Stomach smooth muscle (tissue), 2 donors: ENCODE data around the gene SYT2.
A peak's percentile ranks its signal among the peaks of the same experiment; 100 is the strongest.
"Not testable (repeated sequence)": the region's sequence is repeated elsewhere in the genome, so short reads cannot be mapped to it uniquely, and the experiment has no call there.

Experiments used
- H3K27ac ChIP-seq: one replicate; pipeline ENCODE4 v1.7.0; 2013; ENCODE audit warnings: mild to moderate bottlenecking, low read length, inconsistent platforms
- H3K27me3 ChIP-seq, 2 donors: one replicate each; pipeline ENCODE4 v1.7.0; 2013; ENCODE audit warnings: low read length in 2 of 2; ENCODE audit not compliant: insufficient read depth in 2 of 2, control insufficient read depth in 1 of 2
- H3K36me3 ChIP-seq, 2 donors: one replicate each; pipeline ENCODE4 v1.7.0; 2013; ENCODE audit warnings: low read length in 2 of 2; ENCODE audit not compliant: control insufficient read depth in 2 of 2, insufficient read depth in 2 of 2
- H3K4me1 ChIP-seq: one replicate; pipeline ENCODE4 v1.7.0; 2013; ENCODE audit warnings: low read length; ENCODE audit not compliant: control insufficient read depth, insufficient read depth
- H3K4me3 ChIP-seq, 2 donors: one replicate each; pipeline ENCODE4 v1.7.0; 2013; ENCODE audit warnings: low read length in 2 of 2
- H3K9ac ChIP-seq, 2 donors: one replicate each; pipeline ENCODE4 v1.7.0; 2013; ENCODE audit warnings: low read length in 2 of 2, mild to moderate bottlenecking in 1 of 2
- H3K9me3 ChIP-seq, 2 donors: one replicate each; pipeline ENCODE4 v1.7.0; 2013; ENCODE audit warnings: low read length in 2 of 2; ENCODE audit not compliant: control insufficient read depth in 2 of 2
- donor health status: healthy.
- donor health status: Pancreatic carcinoma.

Gene SYT2

GRCh38 chr1:202614363-202615207 lies 95.7 kb downstream of the SYT2 start:
- H3K27ac ChIP-seq, H3K9ac ChIP-seq, H3K36me3 ChIP-seq, H3K27me3 ChIP-seq, H3K9me3 ChIP-seq, H3K4me3 ChIP-seq: not testable (repeated sequence)
- H3K4me1 ChIP-seq = peaks cover 19% of the 10 kb centered on the region

GRCh38 chr1:202613571-202613970 lies 96.7 kb downstream of the SYT2 start:
- no peak overlapping the region for H3K27ac ChIP-seq
- H3K27me3 ChIP-seq = no peaks in the 10 kb centered on the region
- peaks cover 15% of the 10 kb centered on the region for H3K4me1 ChIP-seq

DNA sequence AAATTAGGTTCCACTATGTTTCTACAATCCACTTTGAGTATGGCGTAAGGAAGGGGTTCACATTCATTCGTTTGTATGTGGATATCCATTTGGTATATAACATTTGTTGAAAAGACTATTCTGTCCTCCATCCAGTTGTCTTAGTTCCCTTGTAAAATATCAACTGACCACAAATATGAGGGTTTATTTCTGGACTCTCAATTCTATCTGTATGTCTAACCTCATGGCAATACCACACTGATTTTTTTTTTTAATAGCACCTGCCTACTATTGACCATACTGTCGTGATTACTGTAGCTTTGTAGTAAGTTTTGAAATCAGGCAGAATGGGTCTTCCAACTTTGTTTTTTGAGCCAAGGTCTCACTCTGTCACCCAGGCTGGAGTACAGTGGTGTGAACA lies 98.2 kb downstream of the SYT2 start:
- H3K9me3 ChIP-seq, H3K27me3 ChIP-seq, H3K36me3 ChIP-seq, H3K27ac ChIP-seq, H3K9ac ChIP-seq, H3K4me3 ChIP-seq: not testable (repeated sequence)
- H3K4me1 ChIP-seq = peaks cover 11% of the 10 kb centered on the region

More at GRCh38 chr1:202613571-202613970, 96.7 kb downstream of the SYT2 start:
- Histone ChIP-seq H3K9ac (no peak overlapping the region), H3K36me3 (no peaks in the 10 kb centered on the region), H3K9me3 (no peaks in the 10 kb centered on the region), H3K4me3 (no peak overlapping the region)

GRCh38 chr1:202605515-202605914 lies 104.7 kb downstream of the SYT2 start:
- H3K9me3 ChIP-seq = no peaks in the 10 kb centered on the region
- H3K4me3 ChIP-seq = no peak overlapping the region

GRCh38 chr1:202603435-202603834 lies 106.8 kb downstream of the SYT2 start:
- Histone ChIP-seq H3K9me3 (no peaks in the 10 kb centered on the region), H3K36me3 (peaks cover 19 to 22% of the 10 kb centered on the region in 2 donors), H3K4me3 (no peak overlapping the region), H3K9ac (no peak overlapping the region), H3K27me3 (no peaks in the 10 kb centered on the region), H3K27ac (no peak overlapping the region), H3K4me1 (peaks cover 13% of the 10 kb centered on the region)

More at GRCh38 chr1:202605515-202605914, 104.7 kb downstream of the SYT2 start:
- H3K36me3 ChIP-seq = peaks cover 12 to 18% of the 10 kb centered on the region in 2 donors
- H3K4me1 ChIP-seq = peaks cover 2% of the 10 kb centered on the region
- no peak overlapping the region for H3K9ac ChIP-seq
- no peak overlapping the region for H3K27ac ChIP-seq
- no peaks in the 10 kb centered on the region for H3K27me3 ChIP-seq

GRCh38 chr1:202600432-202601041 lies 109.7 kb downstream of the SYT2 start:
- no peak overlapping the region for H3K4me3 ChIP-seq
- peaks cover 15 to 22% of the 10 kb centered on the region in 2 donors for H3K36me3 ChIP-seq
- no peaks in the 10 kb centered on the region for H3K27me3 ChIP-seq
- H3K27ac ChIP-seq = no peak overlapping the region
- H3K9ac ChIP-seq = no peak overlapping the region
- H3K9me3 ChIP-seq = no peaks in the 10 kb centered on the region
- H3K4me1 ChIP-seq = peaks cover 13% of the 10 kb centered on the region

DNA sequence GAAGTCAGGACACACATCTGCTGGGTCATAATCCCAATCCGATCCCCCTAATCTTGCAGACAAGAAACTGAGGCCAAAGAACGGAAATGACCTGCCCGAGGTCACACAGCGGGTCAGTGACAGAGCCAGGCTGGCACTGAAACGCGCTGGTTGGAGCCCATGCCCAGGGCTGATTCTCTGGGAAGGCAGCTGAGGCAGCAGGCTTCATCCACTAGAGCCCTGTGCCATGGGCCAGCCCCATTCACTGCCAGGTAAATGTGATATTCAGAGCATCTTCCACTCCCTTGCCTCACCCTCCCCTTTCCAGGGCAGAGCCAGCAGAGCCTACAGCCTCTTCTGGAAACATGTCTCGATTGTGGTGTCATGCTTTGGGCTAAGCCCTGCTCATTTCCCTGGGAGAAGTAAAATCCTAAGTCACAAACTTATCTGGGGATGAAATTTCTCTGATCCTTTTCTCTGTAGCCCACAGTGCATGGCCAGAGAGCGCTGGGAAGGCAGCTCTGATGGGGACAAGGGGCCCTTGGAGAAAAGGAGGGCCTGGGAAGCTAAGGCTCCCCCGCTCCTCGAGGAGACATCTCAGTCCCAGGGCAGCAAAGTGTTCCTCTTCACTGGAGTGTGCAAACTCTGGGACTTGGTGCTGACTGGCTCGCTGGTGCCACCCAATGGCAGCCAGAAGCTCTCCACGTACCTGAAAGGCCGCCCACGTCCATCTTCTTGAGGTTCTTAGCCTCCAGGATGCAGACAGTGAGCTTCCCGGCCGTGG lies 110.4 kb downstream of the SYT2 start:
- no peaks in the 10 kb centered on the region for H3K9me3 ChIP-seq
- no peaks in the 10 kb centered on the region for H3K27me3 ChIP-seq
- H3K4me3 ChIP-seq = peak overlapping the region in 1 of 2 donors; percentile 15
- H3K36me3 ChIP-seq = peaks cover 19 to 20% of the 10 kb centered on the region in 2 donors
- peak overlapping the region; percentile 49 for H3K27ac ChIP-seq
- H3K9ac ChIP-seq = peak overlapping the region in 1 of 2 donors; percentile 5
- peaks cover 13% of the 10 kb centered on the region for H3K4me1 ChIP-seq

DNA sequence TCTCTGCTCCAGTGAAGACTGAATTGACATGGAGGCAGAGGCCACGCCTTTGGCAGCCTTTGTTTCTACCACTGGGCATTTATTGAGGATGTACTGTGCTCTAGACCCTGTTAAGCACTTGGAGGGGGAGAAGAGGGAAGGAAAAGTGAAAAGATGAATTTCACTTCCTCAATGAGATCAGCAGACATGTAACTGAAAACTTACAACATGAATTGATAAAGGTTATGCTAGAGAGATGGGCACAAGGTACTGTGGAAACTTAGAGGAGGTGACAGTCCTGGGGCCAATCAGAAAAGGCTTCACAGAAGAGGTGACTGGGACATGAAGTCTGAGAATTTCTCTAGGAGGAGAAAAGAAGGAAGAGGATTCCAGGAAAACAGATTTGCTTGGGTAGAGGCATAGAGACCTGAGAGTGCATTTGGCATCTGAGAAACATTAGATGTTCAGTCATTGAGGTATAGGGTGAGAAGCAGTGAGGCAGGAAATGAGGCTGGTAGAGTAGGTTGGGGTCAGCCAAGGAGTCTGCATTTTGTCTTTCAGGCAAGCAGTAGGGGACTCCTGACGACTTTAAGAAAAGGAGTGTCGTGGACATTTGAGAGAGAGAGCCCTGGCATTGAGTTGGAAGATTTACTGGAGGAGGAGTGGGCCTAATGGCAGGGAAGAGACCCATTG lies 113.0 kb downstream of the SYT2 start:
- Histone ChIP-seq H3K4me3 (no peak overlapping the region), H3K9me3 (no peaks in the 10 kb centered on the region), H3K36me3 (peaks cover 13 to 15% of the 10 kb centered on the region in 2 donors), H3K4me1 (peaks cover 19% of the 10 kb centered on the region), H3K27ac (no peak overlapping the region), H3K9ac (peak overlapping the region in 1 of 2 donors; percentile 5), H3K27me3 (no peaks in the 10 kb centered on the region)

DNA sequence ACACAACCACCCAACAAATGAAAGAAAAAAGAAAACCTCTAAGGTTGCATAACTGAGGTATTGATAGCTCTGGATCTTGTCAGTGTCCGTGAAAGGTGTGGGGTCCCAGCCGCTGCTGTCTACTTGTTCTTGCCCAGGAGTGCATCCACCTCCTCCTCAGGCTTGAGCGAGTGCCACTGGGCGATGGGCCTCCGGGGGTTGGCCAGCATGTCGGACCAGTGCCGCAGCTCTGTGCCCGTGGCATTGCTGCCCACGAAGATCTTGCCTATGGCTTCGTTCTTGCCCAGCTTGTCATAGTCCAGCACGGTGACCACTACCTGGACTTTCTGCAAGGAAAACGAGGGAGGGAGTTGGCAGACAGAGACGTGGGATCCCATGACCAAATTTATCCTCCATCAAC lies 113.6 kb downstream of the SYT2 start:
- Histone ChIP-seq H3K36me3 (peaks cover 13 to 16% of the 10 kb centered on the region in 2 donors), H3K9ac (no peak overlapping the region), H3K27me3 (no peaks in the 10 kb centered on the region), H3K4me1 (peaks cover 19% of the 10 kb centered on the region), H3K9me3 (no peaks in the 10 kb centered on the region), H3K27ac (no peak overlapping the region), H3K4me3 (no peak overlapping the region)

DNA sequence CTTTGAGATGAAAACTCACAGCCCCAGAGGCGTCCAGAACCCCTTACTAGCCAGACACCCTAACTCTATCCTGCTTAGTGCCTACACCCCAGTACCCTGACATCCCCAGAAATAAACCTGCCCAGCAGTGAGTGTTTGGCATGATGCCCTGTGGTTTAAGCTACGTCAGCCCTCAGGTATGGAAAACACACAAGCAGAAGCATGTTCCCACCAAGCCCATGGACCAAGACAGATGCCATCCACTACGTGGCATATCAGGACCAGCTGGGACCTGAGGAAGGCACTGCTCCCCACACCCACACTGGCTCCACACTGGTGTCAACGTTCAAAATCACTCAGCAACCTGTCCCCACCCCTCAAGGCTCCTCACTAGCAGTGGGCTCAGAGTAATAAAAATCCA lies 116.4 kb downstream of the SYT2 start:
- no peak overlapping the region for H3K9ac ChIP-seq
- H3K4me1 ChIP-seq = peaks cover 18% of the 10 kb centered on the region
- peaks cover 8 to 13% of the 10 kb centered on the region in 2 donors for H3K36me3 ChIP-seq
- no peaks in the 10 kb centered on the region for H3K9me3 ChIP-seq
- no peak overlapping the region for H3K4me3 ChIP-seq
- H3K27me3 ChIP-seq = no peaks in the 10 kb centered on the region
- peak overlapping the region; percentile 24 for H3K27ac ChIP-seq
